ENCODE measurements around the gene DYNC1H1.

DNA sequence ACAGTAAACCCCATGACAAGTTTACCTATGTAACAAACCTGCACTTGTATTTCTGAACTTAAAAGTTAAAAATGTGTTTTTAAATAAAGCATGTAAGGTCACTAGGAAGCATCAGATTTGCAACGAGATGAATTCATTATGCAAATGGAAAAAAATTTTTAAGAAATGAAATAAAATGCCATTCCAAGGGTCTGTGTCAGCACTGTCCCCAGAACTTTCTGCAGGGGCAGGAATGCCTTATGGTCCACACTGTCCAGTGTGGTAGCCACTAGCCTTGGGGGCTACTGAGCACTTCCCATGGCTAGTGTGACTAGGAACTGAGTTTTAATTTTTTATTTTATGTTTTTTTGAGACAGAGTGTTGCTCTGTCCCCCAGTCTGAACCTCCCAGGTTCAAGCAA lies 73.3 kb downstream of the DYNC1H1 start:
- TF ChIP-seq, protein P1, sequence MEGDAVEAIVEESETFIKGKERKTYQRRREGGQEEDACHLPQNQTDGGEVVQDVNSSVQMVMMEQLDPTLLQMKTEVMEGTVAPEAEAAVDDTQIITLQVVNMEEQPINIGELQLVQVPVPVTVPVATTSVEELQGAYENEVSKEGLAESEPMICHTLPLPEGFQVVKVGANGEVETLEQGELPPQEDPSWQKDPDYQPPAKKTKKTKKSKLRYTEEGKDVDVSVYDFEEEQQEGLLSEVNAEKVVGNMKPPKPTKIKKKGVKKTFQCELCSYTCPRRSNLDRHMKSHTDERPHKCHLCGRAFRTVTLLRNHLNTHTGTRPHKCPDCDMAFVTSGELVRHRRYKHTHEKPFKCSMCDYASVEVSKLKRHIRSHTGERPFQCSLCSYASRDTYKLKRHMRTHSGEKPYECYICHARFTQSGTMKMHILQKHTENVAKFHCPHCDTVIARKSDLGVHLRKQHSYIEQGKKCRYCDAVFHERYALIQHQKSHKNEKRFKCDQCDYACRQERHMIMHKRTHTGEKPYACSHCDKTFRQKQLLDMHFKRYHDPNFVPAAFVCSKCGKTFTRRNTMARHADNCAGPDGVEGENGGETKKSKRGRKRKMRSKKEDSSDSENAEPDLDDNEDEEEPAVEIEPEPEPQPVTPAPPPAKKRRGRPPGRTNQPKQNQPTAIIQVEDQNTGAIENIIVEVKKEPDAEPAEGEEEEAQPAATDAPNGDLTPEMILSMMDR (conservative IDR thresholded peaks at IDR 0.05) = no peak
- no peak for TF ChIP-seq ZFX (IDR thresholded peaks at IDR 0.05)

All from C4-2B (cell line).